CD1c-positive myeloid dendritic cell (primary cell): Measurements from ENCODE around the gene CYP2C8.
"Not testable (repeated sequence)": the region's sequence is repeated elsewhere in the genome, so short reads cannot be mapped to it uniquely, and the experiment has no call there.

ENCODE experiments used
- DNase-seq: peaks from one replicate; pipeline ENCODE4 v3.0.0-alpha.2; 2016; ENCODE audit errors: extremely low spot score

Gene CYP2C8

DNA sequence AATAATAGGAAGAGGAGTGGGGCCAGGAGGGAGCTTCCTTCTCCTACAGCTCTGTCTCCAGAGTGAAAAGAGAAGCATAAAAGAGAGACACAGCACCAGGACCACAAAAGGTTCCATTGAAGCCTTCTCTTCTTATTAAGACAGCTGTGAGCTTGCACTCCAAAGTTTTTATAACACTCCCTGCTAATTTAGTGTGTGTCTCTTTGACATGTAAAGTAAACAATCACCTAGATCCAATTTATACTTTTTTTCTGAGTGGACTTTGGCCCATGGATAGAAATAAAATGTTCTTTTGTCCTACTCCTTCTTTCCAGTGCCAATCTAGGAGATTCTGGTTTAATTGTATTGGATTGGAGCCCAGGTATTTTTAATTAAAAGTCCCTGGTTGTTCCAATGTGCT, at the start of gene CYP2C8:
Gene CYP2C8 (minus strand): TSS at position 212 of the 400 bp plus-strand sequence. CDS start 95 bp downstream, at position 117.
- no peak for DNase-seq

DNA sequence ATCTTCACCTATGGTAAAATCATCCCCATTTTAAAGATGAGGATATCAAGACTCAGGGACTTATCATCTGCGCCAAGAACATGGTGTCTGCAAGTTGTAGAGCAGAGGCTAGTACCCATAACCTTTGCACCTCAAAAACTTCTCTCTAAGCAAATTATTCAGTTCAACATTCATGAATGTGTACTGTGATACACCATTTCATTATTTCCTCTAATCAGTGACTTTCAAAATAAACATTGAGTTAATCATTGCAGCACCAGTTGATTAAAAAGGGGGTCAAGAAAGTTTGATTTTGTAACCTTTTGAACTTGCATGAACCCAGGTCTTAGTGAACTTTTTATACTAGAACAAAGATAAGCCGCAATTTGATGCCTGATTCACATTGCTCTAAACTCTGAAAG, 47.6 kb upstream of the CYP2C8 start:
- no peak for DNase-seq

DNA sequence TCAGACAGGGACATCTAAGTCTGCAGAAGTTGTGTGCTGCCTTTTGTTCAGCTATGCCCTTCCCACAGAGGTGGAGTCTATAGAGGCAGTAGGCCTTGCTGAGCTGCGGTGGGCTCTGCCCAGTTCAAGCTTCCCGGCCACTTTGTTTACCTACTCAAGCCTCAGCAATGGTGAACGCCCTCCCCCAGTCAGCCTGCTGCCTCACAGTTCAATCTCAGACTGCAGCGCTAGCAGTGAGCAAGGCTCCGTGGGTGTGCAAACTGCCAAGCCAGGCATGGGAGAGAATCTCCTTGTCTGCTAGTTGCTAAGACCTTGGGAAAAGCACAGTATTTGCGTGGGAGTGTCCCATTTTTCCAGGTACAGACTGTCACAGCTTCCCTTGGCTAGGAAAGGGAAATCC, 41.5 kb upstream of the CYP2C8 start:
- not testable (repeated sequence) for DNase-seq

- no peak for DNase-seq
Measured at GRCh38 chr10:95097805-95098204, 28.5 kb upstream of the CYP2C8 start.

DNA sequence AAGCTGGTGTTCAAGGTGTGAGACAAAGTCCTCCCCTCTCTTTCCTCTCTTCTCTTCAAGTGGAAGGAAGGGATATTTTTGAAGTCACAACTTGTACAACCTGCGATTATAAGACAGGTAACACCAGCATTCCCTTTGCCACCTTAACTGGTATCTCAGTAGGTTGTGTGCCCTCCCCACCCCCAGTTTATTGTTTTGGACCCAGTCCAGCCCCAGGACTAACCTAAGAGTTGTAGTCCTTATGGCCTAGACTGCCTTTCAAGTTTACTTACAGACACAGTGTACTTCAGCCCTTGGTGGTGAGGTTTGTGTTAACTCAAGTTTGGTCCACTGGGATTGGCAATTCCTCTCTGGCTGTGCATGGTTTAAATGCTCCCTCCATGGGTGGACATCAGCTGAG, 26.8 kb upstream of the CYP2C8 start:
- no peak for DNase-seq

DNA sequence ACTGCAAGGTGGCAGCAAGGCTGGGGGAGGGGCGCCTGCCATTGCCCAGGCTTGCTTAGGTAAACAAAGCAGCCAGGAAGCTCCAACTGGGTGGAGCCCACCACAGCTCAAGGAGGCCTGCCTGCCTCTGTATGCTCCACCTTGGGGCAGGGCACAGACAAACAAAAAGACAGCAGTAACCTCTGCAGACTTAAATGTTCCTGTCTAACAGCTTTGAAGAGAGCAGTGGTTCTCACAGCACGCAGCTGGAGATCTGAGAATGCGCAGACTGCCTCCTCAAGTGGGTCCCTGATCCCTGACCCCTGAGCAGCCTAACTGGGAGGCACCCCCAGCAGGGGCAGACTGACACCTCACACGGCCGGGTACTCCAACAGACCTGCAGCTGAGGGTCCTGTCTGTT, 10.3 kb upstream of the CYP2C8 start:
- DNase-seq: not testable (repeated sequence)

- DNase-seq: no peak
Measured at GRCh38 chr10:95077556-95077955, 8.3 kb upstream of the CYP2C8 start.

DNA sequence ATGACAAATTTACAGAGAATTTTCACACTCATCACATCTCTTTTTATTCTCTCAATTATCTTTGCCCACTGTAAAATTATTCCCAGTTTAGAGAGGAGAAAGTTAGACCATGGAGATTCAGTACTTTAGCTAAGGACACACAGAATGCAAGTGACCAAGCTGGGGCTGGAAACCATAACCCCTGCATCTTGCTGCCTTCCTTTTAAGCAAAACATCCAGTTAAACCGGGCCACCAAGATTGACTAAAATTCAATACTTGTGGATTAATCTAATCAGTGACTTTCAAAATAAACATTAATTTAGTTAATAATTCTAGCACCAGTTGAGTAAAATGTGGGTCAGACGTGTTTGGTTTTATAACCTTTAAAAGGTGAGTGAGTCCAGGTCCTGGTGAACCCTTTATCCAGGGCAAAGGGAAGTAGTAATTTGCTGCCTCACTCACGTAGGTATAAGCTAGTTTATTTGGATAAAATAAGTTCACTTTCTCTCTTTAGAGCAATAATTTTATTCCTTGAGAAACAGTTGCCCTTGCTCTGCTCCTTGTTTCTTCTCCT, 1.9 kb upstream of the CYP2C8 start:
- no peak for DNase-seq

GRCh38 chr10:95064125-95064524, 5.2 kb downstream of the CYP2C8 start:
- DNase-seq: not testable (repeated sequence)

DNA sequence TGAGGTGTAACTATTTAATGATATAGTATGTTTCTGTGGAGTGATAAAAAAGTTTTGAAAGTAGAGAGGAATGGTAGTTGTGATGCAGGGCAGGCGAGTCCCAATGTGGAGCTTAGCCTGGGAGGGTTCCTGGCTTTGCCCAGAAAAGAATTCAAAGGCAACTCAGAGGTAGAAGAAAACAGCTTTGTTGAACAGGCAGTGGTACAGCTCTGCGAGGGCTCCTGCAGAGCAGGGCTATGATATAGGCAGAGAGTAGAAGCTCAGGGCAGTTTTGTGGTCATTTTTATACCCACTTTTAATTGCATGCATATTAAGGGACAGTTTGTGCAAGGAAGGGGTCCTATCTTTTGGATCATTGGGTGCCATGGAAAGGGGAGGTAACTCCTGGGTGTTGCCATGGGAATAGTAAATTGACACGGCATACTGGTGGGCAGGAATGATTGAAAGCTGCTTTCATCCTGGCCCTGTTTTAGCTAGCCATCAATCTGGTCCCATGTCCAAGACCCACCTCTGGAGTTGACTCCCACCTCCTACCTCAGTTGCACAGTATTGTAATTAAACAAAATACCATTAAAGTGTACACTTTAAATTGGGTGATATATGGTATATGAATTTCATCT, 12.4 kb downstream of the CYP2C8 start:
- DNase-seq: no peak

DNA sequence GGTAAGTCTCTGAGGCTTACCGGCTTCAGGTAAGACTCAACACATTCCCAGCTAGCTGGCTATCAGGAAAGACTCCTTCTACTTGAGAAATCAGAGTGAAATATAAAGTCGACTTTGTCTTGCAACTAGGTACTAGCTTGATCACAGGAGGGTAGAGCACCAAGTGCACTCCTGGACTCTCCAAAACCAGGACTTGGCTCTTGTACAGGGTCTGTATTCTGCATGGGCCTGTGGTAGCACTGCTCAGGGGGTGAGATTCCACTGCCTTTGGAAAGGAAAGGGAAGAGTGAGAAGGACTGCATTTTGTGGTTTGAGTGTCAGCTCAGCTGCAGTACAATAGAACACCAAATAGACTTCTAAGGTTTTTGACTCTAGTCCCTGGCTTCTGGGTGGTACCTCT, 19.4 kb downstream of the CYP2C8 start:
- DNase-seq: no peak

DNA sequence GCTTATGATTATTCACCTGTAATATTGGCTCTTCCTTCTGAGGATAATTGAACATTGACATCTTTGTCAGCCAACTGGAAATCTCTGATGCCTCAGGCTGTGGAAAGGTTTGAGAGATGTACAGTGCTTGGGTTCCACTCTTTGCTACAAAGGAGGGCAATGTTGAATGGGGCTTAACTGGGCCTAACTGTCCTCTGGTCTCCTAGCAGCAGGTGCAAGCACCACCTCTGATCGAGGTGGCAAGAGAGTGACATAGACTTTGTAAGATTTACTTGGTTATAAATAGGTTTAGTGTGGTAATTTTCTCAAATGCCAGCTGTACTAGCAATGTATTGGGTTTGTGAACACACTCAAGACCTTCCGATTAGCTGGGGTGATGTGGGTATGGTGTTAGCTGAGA, 21.1 kb downstream of the CYP2C8 start:
- DNase-seq: no peak

GRCh38 chr10:95039281-95039680, 30.0 kb downstream of the CYP2C8 start:
- DNase-seq: no peak

DNA sequence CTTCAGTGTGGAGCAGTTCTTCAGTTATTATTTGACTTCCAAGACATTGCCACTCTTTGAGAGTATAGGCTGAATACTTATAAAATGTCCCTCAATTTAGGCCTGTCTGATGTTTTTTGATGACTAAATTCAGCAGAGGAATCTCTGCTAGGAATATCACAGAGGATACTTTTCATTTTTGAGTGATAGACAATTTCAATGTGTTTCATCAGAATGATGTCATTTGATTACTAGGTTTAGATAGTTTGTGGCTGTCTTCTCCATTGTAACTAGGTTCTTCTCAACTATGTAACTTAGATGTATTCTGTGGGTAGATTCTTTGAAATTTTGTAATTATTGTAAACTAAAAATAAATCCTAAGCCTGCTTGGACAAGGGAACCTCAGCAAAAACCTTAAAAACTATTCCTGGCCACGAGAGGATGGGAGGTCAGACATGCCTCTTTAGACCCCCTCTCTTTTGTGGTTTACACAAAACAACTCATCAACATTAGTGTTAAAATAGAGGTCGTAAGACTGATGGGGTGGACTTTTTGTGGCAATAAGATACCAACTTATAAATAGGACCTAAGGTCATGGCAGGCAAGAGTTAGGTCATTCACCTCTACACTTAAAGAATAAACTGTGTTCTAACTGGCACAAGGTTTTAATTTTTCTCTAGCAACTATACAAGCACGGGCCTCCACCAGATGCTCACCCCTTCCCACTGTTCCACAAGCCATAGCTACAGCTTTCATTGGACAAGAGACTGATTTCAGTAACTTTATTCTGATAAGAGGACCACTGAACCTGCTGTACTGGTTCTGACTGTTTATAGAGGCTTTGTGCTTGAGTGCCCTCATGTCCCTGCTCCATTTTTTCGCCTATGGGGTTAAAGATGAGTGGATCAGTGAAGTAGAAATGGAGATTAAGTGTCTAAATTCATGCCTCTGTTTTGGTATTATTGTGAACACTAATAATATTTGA, 33.7 kb downstream of the CYP2C8 start:
- DNase-seq: no peak

DNA sequence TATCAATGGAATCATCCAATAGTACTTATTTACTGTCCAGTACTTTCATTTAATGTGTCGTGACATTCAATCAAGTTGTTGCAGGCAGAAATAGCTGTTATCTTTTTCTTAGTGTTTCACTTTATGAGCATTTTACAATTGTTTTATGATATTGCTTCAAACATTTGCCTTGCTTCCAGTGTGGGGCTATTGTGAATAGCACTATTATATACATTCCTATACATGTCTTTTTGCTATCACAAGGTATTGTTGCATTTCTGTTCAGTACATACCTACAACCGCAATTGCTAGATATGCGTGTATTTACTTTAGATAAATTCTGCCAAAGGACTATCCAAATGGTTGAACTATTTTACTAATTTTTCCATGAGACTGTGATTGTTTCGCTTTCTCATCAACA, 34.9 kb downstream of the CYP2C8 start:
- DNase-seq: no peak

DNA sequence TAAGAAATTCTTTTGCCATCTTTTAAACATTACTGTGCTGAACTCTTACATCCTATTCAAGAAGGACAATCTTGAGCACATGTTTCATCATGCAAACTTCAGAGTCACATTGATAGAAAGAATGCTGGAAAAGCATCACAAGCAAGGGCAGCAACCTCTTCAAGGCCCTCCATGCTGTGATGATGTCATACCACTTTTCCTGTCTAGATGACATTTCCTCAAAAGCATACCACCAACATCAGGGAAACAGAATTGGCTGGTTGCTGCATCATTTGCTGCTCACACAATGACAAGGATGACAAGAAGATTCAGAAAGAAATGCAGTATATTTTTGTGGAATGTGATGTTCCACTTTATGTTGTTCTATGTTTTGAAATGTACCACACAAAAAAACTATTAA, 37.6 kb downstream of the CYP2C8 start:
- DNase-seq: no peak

GRCh38 chr10:95026461-95026860, 42.8 kb downstream of the CYP2C8 start:
- no peak for DNase-seq

- no peak for DNase-seq
Measured at GRCh38 chr10:94997741-94998174, 71.5 kb downstream of the CYP2C8 start.

GRCh38 chr10:94992811-94993210, 76.5 kb downstream of the CYP2C8 start:
- DNase-seq: no peak

DNA sequence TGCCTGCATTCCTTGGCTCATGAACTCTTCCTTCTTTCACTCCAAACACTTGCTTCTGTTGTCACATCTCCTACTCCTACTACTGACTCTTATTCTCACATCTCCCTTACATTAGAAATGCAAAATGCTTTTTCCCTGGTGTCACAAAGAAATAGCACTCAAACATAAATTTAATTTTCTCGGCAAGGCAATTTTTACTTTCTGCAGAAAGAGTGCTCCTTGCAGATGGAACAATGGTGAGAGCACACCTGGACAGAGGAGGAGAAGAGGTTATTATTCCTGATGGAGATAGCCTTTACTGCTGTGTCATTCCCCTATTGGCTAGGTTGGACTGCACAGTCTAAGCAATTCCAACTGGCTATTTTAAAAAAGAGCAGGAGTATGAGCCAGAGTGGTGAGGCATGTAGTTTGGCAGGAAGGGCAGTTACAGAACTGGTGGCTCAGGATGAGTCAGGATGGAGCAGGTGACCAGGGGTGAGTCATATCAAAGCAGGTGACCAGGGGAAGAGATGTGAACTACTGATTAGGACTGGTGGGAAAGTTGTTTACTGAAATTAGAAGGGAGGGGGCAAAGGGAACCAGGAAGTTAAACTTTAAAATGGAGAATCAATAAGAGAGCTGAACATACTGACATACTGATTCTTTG, 77.9 kb downstream of the CYP2C8 start:
- DNase-seq: no peak

DNA sequence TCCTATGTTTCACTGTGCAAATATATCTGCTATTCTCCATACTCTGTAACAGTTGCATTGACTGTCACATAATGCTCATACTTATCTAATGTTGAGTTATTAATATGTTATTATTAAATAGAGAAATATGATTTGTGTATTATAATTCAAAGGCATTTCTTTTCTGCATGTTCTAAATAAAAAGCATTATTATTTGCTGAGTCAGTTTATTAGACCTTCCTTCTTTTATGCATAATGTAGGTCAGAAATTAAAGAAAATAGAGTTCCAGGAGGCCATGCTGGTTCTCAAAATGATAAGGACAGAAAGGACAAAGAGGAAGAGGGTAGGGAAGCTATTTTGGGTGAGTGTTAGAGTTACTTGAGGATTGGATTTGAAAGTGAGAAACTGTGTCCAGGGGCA, 80.1 kb downstream of the CYP2C8 start:
- DNase-seq: no peak
